GM11168 (cell line): Measurements from ENCODE around the gene HDAC4.

Experiments used
- in situ Hi-C: fragments of 300-500 bp; cut with MboI; formaldehyde crosslinking; loops from one replicate; pipeline ENCODE4 v1.12.0; 2022; ENCODE audit warnings: low sequenced_read_pairs; ENCODE audit not compliant: unreplicated experiment

HDAC4 gene

DNA sequence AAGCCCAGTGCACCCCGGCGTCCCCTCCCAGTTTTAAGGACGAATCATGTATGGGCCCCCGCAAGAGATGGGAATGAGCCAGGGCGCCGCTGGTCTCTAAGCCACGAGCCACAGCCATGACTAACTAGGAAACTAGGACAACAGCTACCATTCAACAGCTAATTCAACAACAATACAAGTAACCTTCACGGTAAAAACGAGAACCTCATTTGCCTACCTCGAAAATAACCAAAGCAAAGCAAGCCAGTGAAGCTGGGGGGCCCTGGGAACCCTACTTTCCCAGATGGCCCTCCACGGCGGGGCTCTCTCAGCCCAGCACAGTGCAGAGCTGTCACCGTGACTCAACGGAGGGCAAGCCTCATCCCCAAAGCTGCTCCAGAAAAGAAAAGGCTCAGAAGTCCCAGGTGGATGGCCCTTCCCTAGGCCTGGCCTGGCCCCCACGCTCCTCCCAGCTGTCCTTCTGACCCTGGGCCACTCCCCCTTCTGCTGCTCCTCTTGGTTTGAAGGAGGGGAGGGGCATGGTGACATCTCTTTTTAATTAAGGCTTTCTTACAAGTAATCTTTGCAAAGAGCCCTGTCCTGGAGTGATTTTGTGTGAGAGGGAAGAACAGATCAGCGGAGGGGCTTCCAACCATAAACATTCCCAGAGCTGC is 126.3 kb downstream of the HDAC4 start:
- in situ Hi-C loops, result no loop called here

DNA sequence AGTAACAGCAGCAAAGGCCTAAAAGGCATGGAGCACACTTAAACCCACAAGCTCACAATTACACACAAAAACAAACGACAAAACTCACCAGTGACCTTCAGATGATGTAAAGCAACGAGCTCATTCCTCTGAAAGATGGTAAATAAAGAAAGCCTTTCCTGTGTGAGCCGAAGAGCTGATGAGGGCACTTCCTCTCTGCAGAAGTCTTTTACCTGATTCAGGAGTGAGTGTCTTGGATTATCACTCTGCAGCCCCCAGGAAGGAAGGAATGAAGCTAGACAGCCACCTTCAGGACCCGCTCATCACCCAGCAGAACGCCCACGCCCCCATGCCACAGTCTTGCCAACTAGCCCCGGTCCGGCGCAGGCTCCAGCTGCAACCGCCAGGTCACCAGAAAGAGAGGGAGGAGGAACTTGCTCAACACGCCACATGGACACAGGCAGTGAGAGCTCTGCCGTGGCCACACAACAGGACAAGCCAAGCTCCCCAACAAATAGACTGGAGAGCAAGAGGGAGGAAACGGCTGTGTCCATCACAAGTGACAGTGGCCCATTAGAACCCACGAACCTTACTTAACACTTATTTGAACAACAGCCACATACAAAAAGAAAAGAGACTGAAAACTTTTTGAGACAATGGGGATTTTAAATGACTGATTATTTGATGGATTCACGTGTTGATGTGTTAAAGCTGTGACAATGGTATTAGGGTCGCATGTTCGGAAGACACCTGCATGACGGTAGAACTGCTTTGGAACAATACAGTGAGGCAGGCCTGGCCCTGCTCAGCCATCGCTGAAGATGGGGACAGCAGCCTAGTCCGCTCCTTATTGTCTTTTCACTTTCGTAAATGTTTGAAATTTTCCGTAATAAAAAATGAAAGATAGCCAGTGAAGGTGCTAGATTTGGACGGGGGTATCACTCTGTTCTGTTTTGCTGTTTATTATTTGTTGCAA is 127.3 kb downstream of the HDAC4 start:
- in situ Hi-C loops, result no loop called here

DNA sequence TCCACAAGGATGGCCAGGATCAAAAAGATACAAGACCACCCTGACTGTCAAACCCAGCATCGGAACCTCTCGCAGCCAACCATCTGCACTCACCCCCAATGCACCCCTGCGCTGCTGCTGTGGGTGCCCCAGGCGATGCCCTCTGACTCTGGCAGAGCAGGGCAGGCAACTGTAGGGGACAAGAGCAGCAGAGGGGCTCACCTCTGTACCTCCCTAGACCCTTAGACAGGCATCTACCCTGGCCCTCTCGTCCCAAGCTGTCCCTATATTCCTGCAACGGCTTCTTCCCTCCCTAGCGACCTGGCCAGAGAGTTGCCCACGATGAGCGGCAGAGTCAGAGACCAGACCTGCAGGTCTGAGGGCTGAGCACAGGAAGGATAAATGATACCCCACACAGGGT is 128.2 kb downstream of the HDAC4 start:
- in situ Hi-C loops, result no loop called here

DNA sequence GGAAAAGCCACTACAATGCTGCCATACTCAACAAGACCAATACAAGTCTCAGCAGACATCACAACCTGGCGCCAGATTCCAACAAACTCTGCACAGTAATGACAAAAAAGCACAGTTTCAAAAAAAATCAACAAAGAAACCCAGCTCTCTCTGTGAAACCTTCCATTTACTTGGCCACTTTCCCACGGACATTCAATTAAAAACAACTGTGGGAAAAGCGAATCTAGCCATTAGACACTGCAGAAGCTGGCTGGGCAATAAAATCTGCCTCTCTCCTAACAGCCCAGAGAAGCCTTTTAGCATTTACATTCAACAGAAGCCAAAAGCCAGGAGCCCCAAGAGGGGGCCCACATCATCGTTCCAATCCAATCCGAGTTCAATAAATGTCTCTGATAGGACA is 128.9 kb downstream of the HDAC4 start:
- in situ Hi-C loops, result no loop called here

DNA sequence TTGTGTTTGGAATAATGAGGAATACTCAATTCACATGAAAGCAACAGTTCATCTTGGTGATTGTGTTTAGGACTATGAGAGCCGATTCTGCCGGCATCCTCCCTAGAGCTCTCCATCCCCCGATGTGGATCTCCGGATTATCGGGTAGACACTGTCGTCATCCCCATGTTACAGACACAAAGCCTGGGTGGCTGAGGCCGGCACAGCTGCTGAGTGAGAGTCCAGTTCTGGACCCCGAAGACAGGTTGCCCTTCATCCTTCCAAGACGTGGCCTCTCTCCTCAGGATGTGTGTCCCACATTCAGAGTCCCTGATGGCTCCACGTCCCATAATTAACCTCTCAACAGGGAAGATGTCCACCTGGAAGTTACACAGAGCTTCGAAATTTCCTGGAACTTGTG is 129.3 kb downstream of the HDAC4 start:
- in situ Hi-C loops, result no loop called here

DNA sequence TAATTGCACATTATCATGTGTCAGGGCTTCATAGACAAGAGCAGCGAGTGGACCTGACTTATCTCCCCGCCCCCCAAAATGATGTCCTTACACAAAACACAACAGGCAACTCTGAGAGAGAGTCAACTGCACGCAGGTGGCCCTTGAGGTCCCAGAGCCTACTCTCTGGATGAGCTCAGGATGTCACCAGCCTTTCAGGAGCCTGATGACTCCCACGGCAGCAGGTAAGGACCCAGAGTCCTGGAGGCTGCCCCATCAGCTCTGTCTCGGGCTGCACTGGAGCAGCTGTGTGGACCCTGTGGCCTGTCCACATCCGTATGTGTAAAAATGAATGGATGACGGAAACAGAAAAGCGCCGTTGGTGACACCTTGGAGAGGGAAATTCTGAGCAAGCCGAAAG is 130.9 kb downstream of the HDAC4 start:
- in situ Hi-C loops, result no loop called here

DNA sequence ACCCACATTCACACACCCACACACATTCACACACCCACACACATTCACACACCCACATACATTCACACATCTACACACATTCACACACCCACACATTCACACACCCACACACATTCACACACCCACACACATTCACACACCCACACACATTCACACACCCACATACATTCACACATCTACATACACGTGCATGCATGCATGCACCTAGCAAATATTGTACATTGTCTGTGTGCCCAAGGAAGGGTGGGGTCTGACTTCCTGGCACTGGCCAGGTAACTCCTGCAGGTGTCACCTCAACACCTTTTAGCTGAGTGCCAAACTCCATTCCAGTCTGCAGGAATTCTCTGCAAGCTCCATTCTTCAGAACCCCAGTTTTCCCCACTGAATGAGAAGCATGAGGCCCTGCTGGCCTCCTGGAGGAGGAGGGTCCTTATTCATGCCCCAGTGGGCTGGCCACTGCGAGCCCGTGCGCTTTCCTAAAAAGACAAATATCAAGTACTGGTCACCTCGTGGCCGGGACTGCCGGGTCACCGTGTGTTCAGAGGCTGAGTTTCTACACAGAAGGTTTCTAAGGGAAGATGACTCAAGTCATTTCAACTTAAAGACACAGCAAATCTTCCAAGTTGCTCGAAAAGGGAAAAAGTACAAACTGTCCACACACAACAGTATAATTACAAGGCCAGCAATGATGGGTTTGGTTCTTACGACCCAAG is 131.5 kb downstream of the HDAC4 start:
- in situ Hi-C loops, result no loop called here

DNA sequence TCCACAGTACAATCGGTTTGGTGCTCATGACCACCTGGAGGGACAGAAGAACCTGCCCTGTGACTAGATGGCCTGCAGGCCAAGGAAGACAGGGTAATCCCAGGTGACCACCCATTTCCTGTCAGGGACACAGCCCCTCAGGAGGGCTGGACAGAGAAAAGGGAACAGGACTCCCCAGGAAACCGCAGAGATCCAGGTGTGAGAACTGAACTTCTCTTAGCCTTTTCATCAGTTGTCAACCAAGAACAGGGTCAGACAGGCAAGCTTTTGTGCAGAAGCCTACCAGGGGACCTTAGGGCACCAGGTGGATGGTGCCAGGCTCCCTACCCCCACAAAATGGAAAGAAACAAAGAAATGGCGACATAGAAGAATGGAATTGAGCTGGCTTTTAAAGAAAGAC is 132.3 kb downstream of the HDAC4 start:
- in situ Hi-C loops, result no loop called here

DNA sequence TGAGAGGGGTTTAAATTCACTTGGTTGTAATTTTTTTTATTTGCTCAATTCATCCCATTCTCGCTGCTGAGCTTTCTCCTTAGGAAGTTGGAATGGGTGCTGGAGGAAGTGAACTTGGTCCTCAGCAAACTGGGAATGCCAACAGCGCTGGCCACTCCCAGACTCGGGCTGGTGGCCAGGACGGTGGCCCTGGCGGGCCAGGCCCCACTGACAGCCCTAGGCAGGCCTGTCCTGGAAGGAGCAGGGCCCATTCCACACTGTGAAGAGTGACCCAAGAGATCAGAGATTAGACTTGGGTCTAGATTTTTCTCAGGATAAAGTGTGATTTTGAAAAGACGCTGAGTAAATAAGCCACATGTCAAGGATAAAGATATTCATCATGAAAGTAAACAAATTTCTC is 132.7 kb downstream of the HDAC4 start:
- in situ Hi-C loops, result no loop called here

DNA sequence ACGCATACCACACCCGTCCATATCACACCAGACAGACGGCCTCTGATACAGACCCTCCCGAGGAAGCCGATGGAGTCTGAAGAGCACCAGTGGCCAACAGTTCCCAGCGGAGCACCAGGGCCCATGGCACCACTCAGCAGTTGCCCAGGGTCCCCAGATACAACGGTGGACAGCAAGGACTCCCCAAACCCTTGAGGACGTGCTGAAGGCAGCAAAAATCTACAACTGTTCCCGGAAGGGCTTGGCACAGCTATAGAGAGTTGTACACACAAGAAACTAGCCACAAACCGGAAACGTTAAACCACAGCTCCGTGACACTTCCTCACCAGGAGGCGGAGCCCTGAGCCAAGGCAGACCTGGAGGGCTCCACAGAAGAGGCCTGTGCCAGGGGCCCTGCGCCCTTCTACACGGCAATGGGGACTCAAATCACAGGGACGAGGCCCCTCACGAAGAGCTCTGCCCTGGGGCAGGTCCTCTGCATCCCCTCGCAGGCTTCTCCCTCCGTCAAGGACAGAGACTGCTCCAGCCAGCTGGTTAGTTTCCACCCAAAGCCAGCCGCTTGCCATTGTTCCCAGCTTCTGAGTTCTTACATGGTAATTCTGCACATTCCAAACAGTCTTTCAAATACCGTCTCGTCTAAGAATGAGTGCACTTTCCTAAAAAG is 133.4 kb downstream of the HDAC4 start:
- in situ Hi-C loops, result no loop called here

DNA sequence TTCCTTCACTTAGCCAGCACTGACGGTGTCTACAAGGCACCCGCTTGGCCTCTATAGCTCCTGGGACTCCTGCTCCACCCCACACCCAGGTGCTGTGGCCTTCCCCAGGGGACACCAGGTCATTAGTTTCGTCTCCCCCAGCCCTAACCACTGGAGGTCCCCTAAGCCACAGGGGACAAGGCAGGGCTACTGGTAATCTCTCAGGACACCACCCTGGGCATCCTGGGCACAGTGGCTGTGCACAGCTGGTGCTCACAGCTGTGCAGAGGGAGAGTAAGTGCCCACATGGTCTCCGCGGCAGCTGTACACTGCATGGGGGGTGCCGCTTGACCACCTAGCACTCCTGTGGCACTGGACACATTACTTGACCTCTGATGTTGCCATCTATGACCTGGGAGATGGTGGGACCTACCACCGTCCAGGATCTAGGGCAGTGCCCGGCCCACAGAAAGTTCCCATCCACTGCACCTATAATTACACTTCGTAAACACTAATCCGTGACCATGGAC is 134.0 kb downstream of the HDAC4 start:
- in situ Hi-C loops, result no loop called here

DNA sequence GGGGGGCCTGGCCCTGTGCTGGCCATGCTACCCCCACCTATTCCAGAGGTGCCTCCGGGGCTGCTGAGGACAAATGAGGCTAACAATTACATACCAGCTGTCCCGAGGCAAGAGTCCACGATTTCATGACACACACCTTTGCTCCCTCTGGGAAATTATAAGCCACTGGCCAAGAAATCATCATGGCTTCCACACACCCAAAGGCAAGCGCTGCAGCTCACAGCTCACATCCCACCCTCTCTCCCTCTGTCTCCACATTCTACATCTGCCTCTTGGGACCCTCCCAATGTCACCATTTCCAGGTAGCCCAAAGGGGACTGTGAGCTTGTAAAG is 134.4 kb downstream of the HDAC4 start:
- in situ Hi-C loops, result no loop called here

DNA sequence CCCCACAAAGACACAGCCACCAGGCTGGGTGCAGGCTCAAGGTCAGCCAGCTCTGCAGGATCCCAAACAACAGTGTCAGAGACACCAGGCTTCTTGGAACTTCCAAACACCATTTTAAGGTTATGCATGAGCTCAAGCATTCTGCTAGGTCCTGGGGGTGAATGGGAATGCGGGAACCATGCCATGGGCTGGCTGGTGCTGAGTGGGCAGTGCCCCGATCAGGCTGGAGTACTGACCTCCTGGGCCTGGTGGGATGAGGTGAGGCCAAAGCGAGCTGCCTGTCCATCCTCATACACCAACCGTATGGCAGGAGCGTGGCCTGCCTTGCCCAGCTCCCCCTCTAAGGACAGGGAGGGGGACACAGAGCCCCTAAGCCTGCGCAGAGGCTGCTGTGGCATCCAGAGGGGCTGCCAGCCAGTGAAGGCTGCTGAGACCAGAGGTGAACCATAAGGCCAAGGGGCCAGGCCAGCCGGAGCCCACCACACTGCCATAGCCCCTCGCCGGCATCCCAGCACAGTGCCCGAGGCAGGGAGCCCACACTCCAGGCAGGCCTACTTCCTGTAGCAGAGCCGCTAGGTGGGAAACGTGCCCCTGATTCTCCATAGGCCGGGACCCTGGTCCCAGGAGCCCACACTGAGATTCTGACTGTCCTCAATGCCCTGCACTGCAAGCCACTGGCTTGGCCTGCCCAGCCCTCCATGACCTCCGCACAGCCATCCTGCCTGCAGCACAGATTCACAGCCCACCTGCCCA is 135.0 kb downstream of the HDAC4 start:
- in situ Hi-C loops, result no loop called here

DNA sequence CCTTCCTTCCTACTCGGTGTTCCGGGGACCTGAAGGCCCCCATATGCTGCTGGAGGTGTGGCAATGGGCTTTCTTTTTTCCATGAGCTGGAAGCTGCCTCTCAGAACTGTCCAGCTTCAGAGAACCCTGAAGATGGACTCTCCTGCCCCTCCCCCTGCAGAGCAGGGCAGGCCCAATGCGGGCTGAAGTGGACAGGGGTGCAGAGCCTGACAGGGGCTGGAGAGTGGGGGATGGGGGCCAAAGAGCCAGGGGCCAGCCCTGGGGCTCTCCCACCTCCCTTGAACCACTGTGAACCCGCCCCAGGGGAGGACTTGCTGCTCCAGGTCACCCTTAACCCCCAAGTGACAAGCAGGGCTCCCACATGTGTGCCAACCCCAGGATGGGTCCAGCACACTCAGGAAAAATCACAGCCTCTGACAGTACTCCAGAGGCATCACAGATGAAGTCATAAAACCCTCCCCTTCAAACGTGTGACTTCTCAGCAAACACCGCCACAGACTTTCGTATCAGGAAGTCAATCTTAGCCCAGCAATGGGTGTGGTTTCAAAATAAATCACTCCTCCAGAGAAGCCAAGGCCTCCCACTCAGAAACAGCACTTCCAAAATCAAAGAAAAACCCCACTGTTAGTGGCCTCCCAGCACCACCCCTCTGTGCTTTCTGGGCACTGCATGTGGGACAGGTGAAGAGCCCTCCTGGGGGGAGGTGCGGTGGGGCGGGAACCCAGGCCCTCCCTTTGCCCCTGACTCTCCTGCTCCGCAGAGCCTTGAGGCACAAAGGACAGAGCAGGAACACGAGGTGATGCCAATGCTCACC is 135.8 kb downstream of the HDAC4 start:
- in situ Hi-C loops, result no loop called here

DNA sequence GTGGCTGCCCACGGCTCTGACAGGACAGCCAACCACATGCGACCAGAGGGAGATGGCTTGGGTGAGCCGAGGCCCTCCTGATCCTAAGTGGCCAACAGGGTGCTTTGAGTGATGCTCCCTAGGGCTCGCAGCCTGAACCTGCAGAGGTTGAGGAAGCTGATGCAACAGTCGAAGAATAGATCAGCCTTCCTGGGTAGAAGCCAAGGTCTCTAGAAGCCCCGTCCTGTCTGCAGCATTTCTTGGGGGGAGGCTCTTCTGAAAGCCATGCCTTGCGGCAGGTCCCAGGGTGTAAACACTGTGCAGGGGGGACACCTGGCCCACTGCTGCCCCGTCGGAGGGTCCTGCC is 136.4 kb downstream of the HDAC4 start:
- in situ Hi-C loops, result no loop called here

DNA sequence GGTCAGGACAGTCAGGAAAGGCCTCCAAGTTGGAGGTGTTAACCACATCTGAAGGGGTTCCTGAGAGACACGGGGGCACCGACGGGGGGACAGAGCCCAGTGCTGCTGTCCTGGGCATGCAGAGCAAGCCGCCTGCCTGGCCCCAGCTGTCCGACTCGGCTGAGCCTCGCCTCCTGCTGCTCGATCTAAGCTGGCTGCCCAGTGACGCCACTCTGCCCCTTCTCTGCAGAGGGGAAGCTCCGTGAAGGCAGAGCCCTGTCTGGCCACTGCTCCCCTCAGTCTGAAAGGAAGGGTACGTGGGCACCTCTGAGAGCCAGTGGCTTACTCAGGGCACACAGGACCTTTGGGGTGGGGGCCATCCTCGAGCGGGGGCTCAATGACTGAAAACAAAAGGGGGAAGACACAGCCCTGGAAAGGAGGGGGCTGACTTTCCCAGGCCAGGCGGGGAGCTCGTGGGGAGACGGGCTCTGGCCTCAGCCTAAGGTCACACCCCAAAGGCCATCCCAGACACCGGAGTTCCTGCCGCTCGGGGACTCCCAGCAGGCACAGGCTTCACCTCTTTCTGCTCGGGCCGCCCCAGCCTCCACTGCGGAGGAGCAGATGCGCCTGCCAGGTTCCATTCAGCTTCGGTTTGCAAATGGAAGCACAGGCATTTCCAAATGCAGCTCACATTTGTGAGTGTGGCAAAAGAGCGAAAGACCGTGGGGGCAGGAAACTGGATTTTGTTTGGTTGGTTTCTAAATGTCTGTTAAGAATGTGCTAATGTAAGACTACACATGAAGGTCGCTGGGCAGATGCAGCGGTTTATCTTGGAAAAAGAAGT is 136.9 kb downstream of the HDAC4 start:
- in situ Hi-C loops, result no loop called here

DNA sequence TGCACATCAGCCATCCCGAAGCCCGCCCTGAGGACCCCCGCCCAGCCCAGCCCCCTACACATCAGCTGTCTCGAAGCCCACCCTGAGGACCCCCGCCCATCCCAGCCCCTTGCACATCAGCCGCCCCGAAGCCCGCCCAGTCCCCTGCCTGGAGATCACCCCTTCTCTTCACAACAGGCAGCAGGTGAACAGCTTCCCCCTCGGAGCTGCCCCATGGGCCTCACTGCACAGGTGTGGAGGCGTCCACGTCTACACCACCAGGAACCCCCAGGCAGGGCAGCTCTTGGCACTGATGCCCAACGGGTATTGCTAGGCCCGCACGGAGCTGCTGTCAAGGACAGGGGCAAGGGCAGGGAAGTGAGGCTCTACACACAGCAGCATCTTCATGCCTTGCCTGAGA is 137.6 kb downstream of the HDAC4 start:
- in situ Hi-C loops, result no loop called here

DNA sequence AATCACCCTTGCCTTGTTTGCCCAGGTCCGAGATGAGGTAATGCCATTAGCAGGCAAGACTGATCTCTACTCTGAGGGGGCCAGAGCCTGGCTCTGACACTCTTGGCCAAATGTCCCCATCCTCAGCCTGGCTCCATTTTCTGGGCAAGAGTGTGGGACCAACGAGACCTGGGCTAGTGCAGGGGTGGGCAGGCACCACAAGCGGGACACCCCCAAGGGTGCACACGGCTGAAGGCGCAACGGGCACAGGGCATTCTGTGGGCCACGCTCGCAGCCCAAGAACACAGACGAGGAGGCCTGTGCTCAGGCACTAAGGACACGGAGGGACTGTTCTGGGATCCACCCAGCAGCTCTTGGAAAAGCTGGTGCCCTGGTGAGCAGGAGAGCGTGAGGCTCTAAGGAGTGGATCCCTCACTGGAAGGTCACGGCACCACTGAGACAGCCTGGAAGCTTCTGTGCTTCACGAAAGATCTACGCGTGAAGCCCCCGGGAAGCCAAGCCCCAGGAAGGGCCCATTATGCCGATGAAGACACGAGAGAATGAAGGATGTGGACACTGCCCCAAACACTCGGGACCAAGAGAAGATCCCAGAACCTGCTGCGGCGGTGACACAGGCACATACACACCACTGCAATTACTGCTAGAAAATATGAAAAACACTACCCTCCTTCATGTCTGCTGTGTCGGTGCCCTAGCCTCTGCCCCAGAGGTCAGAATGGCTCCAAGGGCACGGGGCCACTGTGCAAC is 138.2 kb downstream of the HDAC4 start:
- in situ Hi-C loops, result no loop called here
